GM21528 (cell line): ENCODE measurements around the gene PCDHGA11.
"Not testable (repeated sequence)": the region's sequence is repeated elsewhere in the genome, so short reads cannot be mapped to it uniquely, and the experiment has no call there.

Experiments used
- ATAC-seq: cut with Tn5 transposase; IDR thresholded peaks from one replicate; pipeline ENCODE4 v1.9.1; 2021; ENCODE audit warnings: mild to moderate bottlenecking, moderate library complexity; ENCODE audit not compliant: unreplicated experiment, low FRiP score

Gene PCDHGA11

GRCh38 chr5:141397756-141398551 lies 22.9 kb upstream of the PCDHGA11 start, which contains the start of gene PCDHGB5:
TSS of gene PCDHGB5 (plus strand) at chr5:141397947. CDS start at chr5:141398128, 181 bp downstream.
- peak; percentile 64 for ATAC-seq

GRCh38 chr5:141398608-141399007 lies 22.2 kb upstream of the PCDHGA11 start:
- no peak for ATAC-seq

GRCh38 chr5:141399555-141400258 lies 21.1 kb upstream of the PCDHGA11 start:
- ATAC-seq: no peak

- no peak for ATAC-seq
These were observed 18.2 kb upstream of the PCDHGA11 start, which contains the start of gene PCDHGA9 for GRCh38 chr5:141402553-141403243. TSS of gene PCDHGA9 (plus strand) at chr5:141402778. CDS start at chr5:141402953, 175 bp downstream.

GRCh38 chr5:141403387-141403786 lies 17.5 kb upstream of the PCDHGA11 start:
- ATAC-seq: no peak

- ATAC-seq: not testable (repeated sequence)
These were observed 12.9 kb upstream of the PCDHGA11 start, which contains the start of gene PCDHGB6 for GRCh38 chr5:141407790-141408505. TSS of gene PCDHGB6 (plus strand) at chr5:141408021. CDS start at chr5:141408203, 182 bp downstream.

GRCh38 chr5:141409598-141410306 lies 11.1 kb upstream of the PCDHGA11 start:
- no peak for ATAC-seq

- ATAC-seq: no peak
These were observed 9.3 kb upstream of the PCDHGA11 start for GRCh38 chr5:141411575-141411974.

GRCh38 chr5:141412854-141413539 lies 7.9 kb upstream of the PCDHGA11 start, which contains the start of gene PCDHGA10:
TSS of gene PCDHGA10 (plus strand) at chr5:141412987. CDS start at chr5:141413176, 189 bp downstream.
- peak; percentile 83 for ATAC-seq

GRCh38 chr5:141413540-141414069 lies 7.2 kb upstream of the PCDHGA11 start:
- ATAC-seq: no peak

- not testable (repeated sequence) for ATAC-seq
These were observed 6.1 kb upstream of the PCDHGA11 start for GRCh38 chr5:141414548-141415274.

GRCh38 chr5:141415275-141415618 lies 5.6 kb upstream of the PCDHGA11 start:
- ATAC-seq: not testable (repeated sequence)

GRCh38 chr5:141417494-141418172 lies 3.2 kb upstream of the PCDHGA11 start, which contains the start of gene PCDHGB7:
TSS of gene PCDHGB7 (plus strand) at chr5:141417677. CDS start at chr5:141417860, 183 bp downstream.
- ATAC-seq: peak; percentile 64

GRCh38 chr5:141419074-141419880 lies 1.6 kb upstream of the PCDHGA11 start:
- no peak for ATAC-seq

GRCh38 chr5:141421489-141421855 lies 621 bp downstream of the PCDHGA11 start:
- ATAC-seq: no peak

GRCh38 chr5:141422742-141423291 lies 2.0 kb downstream of the PCDHGA11 start:
- no peak for ATAC-seq
